ENCODE data around the gene TMEM108.

DNA sequence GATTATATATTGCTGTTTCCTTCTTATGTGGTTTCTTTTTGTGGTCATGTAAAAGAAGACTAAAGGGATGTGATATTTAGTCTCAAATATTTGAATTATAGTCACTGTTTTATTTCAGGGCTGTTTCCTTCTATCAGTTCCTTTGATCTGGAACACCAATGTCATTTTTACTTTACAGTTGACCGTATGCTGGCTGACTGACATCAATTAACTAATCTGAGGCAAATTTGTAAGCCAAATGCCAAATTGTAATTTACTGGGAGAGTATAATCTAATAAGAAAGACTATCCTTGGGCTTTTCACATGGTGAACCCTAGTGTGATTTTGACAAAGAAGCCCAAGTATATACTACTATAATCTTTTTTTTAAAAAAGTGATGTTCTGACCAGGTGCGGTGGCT lies 87.6 kb downstream of the TMEM108 start:
- TF ChIP-seq, protein P1, sequence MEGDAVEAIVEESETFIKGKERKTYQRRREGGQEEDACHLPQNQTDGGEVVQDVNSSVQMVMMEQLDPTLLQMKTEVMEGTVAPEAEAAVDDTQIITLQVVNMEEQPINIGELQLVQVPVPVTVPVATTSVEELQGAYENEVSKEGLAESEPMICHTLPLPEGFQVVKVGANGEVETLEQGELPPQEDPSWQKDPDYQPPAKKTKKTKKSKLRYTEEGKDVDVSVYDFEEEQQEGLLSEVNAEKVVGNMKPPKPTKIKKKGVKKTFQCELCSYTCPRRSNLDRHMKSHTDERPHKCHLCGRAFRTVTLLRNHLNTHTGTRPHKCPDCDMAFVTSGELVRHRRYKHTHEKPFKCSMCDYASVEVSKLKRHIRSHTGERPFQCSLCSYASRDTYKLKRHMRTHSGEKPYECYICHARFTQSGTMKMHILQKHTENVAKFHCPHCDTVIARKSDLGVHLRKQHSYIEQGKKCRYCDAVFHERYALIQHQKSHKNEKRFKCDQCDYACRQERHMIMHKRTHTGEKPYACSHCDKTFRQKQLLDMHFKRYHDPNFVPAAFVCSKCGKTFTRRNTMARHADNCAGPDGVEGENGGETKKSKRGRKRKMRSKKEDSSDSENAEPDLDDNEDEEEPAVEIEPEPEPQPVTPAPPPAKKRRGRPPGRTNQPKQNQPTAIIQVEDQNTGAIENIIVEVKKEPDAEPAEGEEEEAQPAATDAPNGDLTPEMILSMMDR (IDR thresholded peaks at IDR 0.05), result no peak
- TF ChIP-seq POLR2A (IDR thresholded peaks at IDR 0.05), result no peak

Data from thyroid gland (tissue), 4 donors.